Progenitor cell of endocrine pancreas (in vitro differentiated cells): Measurements from ENCODE around the gene WFS1. TPM values are rescaled to one million over a fixed set of nuclear protein-coding genes. Genes with fewer than 3 reads are reported as not detected.

Source experiments
- DNase-seq: peaks from one replicate; pipeline ENCODE4 v3.0.0; 2021; ENCODE audit warnings: low spot score; ENCODE audit not compliant: unreplicated experiment
- H3K27ac Mint-ChIP-seq: 2 replicates; pipeline ENCODE4 v1.8.0; 2021; ENCODE audit warnings: mild to moderate bottlenecking, moderate library complexity, mixed read lengths
- H3K27me3 Mint-ChIP-seq: 2 replicates; pipeline ENCODE4 v1.8.0; 2021; ENCODE audit warnings: mixed read lengths
- H3K36me3 Mint-ChIP-seq: 2 replicates; pipeline ENCODE4 v1.8.0; 2022; ENCODE audit warnings: mixed read lengths; ENCODE audit not compliant: insufficient read depth
- H3K4me1 Mint-ChIP-seq: 2 replicates; pipeline ENCODE4 v1.8.0; 2021; ENCODE audit warnings: low read depth, mixed read lengths
- H3K4me3 Mint-ChIP-seq: 2 replicates; pipeline ENCODE4 v1.8.0; 2021; ENCODE audit warnings: low read depth, mild to moderate bottlenecking, moderate library complexity, mixed read lengths
- H3K9me3 Mint-ChIP-seq: 2 replicates; pipeline ENCODE4 v1.8.0; 2021; ENCODE audit warnings: low read depth, mixed read lengths
- CTCF ChIP-seq: fragments of 200-600 bp; sonication (generic); IDR thresholded peaks from one replicate; pipeline ENCODE4 v1.5.0; 2021; ENCODE audit warnings: antibody characterized with exemption, mild to moderate bottlenecking; ENCODE audit not compliant: unreplicated experiment
- total RNA-seq: library from RNA; stranded (reverse); gene quantifications from 2 replicates; pipeline ENCODE4 v1.2.1, GENCODE V29; 2021

WFS1 gene
- total RNA-seq, 1 donor from 2014 or later = 37.9 TPM

DNA sequence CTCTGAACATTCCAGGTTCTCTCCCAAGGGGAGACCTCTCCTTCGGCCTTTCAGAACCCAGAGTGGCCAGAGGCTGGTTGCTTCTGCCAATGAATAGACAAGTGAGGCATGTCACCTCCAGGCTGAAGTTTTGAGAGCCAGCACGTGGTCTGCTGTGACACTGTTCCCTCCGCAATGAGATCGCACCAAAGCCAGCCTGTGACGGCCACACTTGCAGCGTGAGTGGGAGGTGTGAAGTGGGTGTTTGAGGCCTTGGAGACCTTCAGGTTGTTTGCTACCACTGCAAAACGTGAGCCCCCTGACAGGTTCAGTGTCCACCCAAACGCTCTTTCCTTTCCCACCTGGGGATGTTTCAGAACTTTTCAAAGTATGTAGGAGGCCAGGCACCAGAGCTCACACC is 81.0 kb downstream of the WFS1 start:
- no peak for DNase-seq
- Mint-ChIP-seq H3K27ac (no peak overlapping the region), H3K4me1 (peaks cover 4% of the 10 kb centered on the region), H3K9me3 (no peaks in the 10 kb centered on the region), H3K36me3 (no peaks in the 10 kb centered on the region), H3K4me3 (no peak overlapping the region), H3K27me3 (peaks cover 20% of the 10 kb centered on the region)
- no peak for TF ChIP-seq CTCF

GRCh38 chr4:6351246-6352000 is 81.8 kb downstream of the WFS1 start:
- no peak for DNase-seq
- Mint-ChIP-seq H3K27me3 (peaks cover 16% of the 10 kb centered on the region), H3K36me3 (no peaks in the 10 kb centered on the region), H3K4me3 (no peak overlapping the region), H3K27ac (no peak overlapping the region), H3K4me1 (peaks cover 4% of the 10 kb centered on the region), H3K9me3 (no peaks in the 10 kb centered on the region)
- TF ChIP-seq CTCF = no peak

- H3K4me3 Mint-ChIP-seq = no peak overlapping the region
- TF ChIP-seq CTCF = no peak
- H3K4me1 Mint-ChIP-seq = peaks cover 4% of the 10 kb centered on the region
- no peaks in the 10 kb centered on the region for H3K9me3 Mint-ChIP-seq
- no peak for DNase-seq
- H3K36me3 Mint-ChIP-seq = no peaks in the 10 kb centered on the region
- H3K27me3 Mint-ChIP-seq = peaks cover 16% of the 10 kb centered on the region
- H3K27ac Mint-ChIP-seq = no peak overlapping the region
These were observed 82.5 kb downstream of the WFS1 start for GRCh38 chr4:6352031-6352692.

Other genes with a start within 250 kb of the WFS1 start
- gene JAKMIP1, start 69.3 kb upstream of the WFS1 start, total RNA-seq = 0.89 and 0.93 TPM in 2 replicates
- 0.19 and 0.29 TPM in 2 replicates for gene PPP2R2C, start 202.8 kb downstream of the WFS1 start, total RNA-seq